ENCODE measurements around the gene ATP6AP1.

DNA sequence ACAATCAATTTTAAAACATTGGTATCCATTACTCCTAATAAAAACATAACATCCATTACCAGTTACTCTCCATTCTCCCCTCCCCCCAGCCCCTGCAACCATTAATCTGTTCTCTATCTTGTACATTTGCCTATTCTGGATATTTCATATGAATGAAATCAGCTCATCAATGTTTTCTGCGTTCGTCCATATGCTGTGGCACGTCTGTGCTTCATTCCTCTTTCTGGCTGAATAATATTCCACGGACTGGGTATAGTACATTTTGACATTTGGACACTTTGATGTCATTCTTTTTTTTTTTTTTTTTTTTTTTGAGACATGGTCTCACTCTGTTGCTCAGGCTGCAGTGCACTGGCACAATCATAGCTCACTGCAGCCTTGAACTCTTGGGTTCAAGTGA, 24.6 kb upstream of the ATP6AP1 start:
- TF ChIP-seq, protein P1, sequence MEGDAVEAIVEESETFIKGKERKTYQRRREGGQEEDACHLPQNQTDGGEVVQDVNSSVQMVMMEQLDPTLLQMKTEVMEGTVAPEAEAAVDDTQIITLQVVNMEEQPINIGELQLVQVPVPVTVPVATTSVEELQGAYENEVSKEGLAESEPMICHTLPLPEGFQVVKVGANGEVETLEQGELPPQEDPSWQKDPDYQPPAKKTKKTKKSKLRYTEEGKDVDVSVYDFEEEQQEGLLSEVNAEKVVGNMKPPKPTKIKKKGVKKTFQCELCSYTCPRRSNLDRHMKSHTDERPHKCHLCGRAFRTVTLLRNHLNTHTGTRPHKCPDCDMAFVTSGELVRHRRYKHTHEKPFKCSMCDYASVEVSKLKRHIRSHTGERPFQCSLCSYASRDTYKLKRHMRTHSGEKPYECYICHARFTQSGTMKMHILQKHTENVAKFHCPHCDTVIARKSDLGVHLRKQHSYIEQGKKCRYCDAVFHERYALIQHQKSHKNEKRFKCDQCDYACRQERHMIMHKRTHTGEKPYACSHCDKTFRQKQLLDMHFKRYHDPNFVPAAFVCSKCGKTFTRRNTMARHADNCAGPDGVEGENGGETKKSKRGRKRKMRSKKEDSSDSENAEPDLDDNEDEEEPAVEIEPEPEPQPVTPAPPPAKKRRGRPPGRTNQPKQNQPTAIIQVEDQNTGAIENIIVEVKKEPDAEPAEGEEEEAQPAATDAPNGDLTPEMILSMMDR (conservative IDR thresholded peaks at IDR 0.05), result no peak
- no peak for TF ChIP-seq EZH2 (IDR thresholded peaks at IDR 0.05; ENCODE audit: low read depth)
